ENCODE data around the gene ASTN2.
"Not testable (repeated sequence)": the region's sequence is repeated elsewhere in the genome, so short reads cannot be mapped to it uniquely, and the experiment has no call there.

Gene ASTN2

DNA sequence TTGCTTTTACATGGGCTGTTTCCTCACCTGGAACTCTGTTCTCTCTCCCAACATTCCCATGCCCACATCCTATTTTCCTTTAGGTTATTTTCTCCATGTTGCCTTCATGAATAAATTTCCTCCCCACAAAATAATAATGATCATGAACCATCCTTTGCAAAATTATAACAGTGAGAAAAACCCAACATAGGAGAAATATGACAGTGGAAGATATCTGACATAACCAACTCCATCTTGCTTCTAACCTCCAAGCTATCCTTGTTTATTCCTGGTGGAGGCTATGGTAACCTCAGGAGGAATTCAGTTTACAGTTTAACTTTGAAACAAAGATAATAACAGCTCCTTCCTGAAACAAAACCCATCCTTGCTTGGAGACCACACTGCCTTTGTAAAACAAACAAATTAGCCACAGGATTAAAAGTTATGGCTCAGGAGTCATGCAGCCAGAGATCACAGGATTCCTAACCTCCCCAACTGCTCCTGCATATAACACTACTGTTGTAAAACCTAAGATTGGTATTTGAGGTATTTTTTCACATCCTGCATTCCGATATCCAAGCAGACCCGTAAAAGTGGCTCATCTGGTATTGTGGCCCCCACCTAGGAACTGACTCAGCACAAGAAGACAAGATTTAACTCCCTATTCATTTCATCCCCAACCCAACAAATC lies 515.4 kb downstream of the ASTN2 start:
- no peak for DNase-seq

- DNase-seq, result not testable (repeated sequence)
Measured at GRCh38 chr9:116898131-116898530, 516.7 kb downstream of the ASTN2 start.

DNA sequence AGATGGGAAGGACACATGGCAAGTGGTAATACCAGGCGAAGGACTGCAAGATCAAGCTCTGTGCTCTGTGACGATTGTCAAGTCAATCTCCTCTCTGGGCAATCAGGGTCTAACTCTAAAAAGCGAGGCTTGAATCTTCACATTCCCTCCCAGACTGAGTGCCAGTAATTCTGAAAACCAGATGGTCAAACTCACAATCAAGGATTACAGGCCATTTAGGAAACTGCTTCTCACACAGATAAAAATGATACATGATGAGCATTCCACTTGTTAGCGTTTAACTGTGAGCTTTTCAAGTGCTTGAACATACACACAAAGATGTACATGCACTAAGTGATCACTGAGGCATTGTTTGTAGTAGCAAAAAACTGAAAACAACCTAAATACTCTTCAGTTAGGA lies 517.7 kb downstream of the ASTN2 start:
- DNase-seq, result no peak

DNA sequence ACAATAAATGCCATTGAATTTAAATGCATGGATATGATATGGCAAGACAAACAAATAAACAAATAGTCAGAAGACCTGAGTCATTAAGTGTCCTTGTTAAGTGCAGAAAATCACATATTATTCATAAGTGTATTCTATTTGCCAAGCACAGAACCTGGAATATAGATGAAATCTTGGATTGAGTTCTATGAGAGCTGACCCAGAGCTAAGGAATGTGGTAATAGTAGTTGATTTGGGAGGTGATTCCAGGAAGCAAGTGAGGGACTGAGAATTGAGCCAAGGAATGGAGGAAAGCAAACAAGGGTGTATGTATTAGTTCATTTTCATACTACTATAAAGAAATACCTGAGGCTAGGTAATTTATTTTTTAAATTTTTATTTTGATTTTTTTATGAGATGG lies 518.9 kb downstream of the ASTN2 start:
- no peak for DNase-seq

GRCh38 chr9:116891424-116891823 lies 523.4 kb downstream of the ASTN2 start:
- no peak for DNase-seq

DNA sequence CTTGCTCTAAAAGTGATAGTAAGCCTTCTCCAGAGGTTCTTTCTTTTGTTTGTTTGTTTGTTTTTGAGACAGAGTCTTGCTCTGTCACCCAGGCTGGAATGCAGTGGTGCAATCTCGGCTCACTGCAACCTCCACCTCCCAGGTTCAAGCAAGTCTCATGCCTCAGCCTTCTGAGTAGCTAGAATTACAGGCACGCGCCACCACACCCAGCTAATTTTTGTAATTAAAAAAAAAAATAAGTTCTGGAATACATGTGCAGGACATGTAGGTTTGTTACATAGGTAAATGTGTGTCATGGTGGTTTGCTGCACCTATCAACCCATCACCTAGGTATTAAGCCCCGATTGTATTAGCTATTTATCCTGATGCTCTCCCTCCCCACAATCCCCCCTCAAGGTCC lies 526.4 kb downstream of the ASTN2 start:
- DNase-seq, result not testable (repeated sequence)

DNA sequence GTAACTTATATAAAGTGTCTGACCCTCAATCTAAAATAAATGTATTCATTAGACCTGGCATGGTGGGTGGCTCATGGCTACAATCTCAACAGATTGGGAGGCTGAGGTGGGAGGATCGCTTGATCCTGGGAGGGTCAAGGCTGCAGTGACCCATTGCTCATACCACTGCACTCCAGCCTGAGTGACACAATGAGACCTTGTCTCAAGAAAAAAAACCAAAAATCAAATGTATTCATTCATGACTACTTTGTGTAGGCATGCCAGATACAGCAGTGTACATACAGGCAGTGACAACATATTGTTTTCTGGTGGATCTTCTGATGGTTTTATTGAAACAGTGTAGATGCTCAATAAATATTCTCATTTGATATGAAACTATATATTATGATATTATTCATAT lies 526.8 kb downstream of the ASTN2 start:
- DNase-seq, result no peak

- no peak for DNase-seq
Measured at GRCh38 chr9:116883676-116884075, 531.2 kb downstream of the ASTN2 start.

- no peak for DNase-seq
Measured at GRCh38 chr9:116877072-116877471, 537.8 kb downstream of the ASTN2 start.

GRCh38 chr9:116875576-116875975 lies 539.3 kb downstream of the ASTN2 start:
- DNase-seq, result no peak

GRCh38 chr9:116873937-116874914 lies 540.6 kb downstream of the ASTN2 start:
- DNase-seq, result no peak

GRCh38 chr9:116873491-116873890 lies 541.4 kb downstream of the ASTN2 start:
- DNase-seq, result no peak

- no peak for DNase-seq
Measured at GRCh38 chr9:116870566-116870965, 544.3 kb downstream of the ASTN2 start.

DNA sequence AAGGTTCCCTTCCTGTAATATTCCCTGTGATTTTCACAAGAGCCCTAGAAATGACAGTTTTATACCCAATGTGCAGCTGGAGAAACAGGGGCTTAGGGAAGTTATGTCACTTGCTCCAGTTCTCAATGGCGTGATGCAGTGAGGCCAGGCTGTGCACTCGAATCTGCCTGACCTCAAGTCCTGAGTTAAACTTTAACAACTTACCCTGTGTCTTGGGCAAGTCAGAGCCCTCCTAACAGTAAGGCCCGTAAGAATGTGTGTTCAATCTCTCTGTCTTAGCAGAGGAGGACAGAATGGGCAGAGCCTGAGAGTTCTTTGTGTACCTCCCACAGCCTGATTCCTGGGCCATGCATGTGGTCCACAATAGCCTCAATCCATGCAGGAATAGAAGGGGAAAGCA lies 546.7 kb downstream of the ASTN2 start:
- DNase-seq, result no peak

DNA sequence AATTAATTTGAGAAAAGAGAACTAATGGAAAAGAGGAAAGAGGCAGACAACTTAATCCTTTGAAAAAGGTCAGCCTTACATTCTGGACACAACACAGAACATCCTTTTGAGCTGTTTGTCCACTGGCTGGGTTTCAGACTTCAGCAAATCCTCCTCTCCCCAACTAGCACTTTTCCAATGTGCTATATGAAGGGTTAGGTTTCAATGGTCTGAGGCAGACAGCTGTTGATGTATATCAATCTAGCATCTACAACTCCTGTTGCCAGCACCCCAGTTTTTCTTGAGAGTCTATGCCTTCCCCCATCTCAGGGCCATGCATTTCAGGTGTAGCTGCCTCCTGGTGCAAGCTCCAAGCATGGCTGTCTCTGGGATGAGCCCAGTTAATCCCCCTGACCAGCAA lies 553.5 kb downstream of the ASTN2 start:
- no peak for DNase-seq

- peak in 1 of 2 donors; percentile 11 for DNase-seq
Measured at GRCh38 chr9:116860509-116861120, 554.2 kb downstream of the ASTN2 start.

DNA sequence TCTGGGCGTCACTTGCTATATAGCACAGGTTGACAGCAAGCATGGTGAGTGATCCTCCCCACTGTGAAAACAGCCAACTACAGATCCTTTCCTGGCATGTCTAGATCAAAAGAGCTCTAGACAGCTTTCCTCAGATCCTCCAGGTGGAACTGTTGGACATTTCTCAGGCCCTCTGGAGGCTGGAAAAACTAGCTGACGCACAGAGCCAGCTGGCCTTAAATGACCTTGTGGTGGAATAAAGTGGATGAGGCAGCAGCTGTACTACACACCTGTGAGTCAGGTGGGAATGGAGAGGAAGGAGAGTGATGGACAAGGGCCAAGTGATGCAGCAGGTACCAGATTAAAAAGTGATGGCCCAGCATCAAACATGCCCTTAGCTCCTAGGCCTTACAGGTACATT lies 555.1 kb downstream of the ASTN2 start:
- no peak for DNase-seq

GRCh38 chr9:116857321-116857720 lies 557.5 kb downstream of the ASTN2 start:
- DNase-seq, result no peak

DNA sequence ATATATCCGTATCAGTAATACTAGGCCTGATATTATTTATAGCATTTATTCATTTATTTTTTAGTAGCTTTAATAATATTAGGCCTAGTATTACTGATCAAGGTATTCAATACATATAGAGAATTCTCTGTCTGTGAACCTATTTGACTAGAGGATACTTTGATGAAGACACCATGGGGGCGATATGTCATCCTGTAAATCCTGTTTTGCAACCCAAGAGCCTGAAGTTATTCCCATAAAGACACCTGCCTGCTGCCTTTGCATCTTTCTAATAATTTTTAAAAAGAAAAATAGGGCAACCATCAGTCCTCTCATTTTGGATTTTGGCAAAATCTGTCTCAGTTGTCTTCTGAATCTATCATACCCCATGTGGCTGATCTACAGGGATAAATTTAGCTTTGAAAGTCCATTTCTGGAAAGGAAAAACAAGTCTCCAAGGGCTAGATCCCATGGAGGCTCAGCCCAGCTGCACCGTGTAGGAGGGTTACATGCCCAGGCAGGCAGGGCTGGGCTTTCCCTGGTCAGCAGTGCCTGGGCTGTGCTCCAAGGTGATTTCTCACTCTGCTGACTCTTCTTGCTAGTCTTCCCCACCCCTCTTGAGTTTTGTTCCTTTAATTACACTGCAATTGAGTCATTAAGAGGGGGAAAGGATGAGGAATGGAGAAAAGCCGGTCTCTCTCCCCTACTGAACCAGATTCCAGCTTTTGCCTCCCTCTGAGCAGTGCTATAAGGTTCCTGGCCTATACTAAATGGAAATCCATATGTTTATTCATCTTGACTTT lies 558.8 kb downstream of the ASTN2 start:
- no peak for DNase-seq

GRCh38 chr9:116849721-116850120 lies 565.1 kb downstream of the ASTN2 start:
- no peak for DNase-seq

DNA sequence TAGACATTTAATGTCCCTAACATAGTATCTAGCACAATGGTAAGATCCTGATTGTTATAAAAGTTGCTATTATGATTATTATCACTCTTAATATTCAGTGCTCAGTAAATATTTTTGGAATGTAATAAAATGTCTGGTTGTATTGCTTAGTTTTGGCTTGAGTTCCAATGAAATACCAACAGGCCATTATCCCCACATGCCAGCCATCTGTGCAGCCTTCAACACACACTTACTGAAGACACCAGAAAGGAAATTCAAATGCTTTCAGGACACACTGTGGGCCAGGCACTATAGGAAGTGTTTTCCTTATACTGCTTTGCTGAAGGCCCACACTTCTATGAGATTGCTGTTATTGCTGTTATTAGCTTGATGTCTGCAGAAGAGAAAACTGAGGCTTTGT lies 570.2 kb downstream of the ASTN2 start:
- no peak for DNase-seq

- DNase-seq, result no peak
Measured at GRCh38 chr9:116843863-116844620, 570.8 kb downstream of the ASTN2 start.
